Measurements from ENCODE around the gene SHH.

SHH gene

DNA sequence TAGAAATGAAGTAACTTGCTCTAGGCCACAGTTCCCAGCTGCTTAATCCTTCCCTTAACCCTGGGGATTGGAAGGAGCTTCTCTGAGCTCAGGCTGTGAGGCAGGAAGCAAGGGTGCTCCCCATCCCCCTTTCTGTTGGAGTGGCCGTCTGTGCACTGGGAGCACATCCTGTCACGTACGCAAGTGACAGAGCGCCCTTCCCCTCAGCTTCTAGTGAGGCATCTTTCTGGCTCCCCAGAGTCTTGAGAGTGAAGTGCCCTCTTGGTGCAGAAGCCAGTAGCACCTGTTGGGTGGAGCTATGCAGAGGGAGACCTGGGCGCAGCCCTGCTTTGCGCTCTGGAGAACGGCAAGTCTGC is 47.8 kb downstream of the SHH start:
- DNase-seq (ENCODE audit: low read depth in 2 of 2) = peak; percentile 38 to 48

DNA sequence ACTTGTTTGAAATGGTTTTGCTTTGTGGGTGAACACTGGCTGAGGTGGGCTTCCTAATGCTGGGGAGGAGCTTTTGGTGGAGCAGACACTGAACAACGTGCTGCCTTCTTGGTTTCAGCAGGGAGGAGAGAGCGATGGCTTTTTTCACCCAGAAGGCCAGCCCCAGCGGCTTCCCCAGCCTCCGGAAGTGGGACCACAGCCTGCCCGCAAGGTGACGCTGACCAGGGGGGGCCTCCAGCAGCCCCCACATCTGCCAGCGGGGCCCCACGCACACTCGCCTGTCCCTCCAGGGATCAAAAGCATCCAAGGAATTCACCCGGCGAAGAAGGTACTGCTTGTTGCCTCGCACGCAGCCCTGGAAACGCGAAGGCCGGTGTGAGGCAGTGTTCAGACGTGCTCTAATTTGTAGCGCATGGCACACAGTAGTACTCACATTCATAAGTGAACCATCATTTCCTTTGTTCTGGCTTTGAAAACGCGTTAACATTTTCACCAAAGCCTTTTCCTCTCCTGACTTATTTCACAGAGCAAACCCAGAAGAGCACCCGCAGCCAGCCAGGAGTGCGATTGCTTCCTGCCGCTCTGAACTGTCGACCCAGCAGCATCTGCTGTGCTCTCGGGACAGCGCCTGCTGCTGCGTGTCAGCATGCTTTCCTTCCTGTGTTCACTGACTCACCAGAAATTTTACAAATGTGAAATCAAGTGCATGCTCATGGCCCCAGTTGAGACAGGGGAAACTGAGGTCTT is 48.4 kb downstream of the SHH start:
- DNase-seq (ENCODE audit: low read depth in 2 of 2) = peak; percentile 29 to 56

DNA sequence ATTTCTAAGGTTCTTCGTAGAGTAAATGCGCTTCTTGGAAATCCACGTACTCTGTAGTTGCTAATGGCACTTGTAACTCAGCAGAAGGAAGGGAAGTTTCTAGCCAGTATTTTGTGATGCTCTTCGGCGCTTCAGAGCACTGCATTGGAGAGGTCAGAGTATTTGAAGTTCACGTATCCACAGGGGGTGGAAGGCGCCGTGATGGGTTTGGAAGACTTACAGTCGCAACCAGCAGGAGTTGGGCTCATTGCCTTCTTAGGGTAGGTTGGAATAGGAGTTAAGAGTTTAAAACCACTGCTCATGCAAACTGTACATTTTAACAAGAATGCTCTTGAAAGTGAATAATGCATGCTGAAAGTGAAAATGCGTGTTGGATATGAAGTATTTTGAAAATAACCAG is 49.1 kb downstream of the SHH start:
- DNase-seq (ENCODE audit: low read depth in 2 of 2) = no peak

DNA sequence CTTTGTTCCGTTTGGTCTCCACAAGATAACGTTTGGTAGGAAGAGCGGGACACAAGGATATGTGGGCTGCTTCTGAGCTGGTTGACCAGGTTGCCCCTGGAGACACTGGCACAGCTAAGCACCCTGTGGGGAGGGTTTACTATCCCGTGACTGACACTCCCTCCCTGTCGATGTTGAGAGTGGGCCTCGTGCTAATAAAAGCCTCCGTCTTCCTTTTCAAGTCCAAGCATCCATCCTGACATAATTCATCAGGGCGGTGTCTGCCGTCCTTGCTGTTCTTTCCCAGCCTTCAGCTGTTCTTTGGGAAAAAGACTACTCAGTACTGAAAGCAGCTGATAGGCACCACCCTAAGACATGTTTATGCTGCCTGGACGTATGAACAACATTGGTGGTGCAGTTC is 49.6 kb downstream of the SHH start:
- DNase-seq (ENCODE audit: low read depth in 2 of 2) = no peak

DNA sequence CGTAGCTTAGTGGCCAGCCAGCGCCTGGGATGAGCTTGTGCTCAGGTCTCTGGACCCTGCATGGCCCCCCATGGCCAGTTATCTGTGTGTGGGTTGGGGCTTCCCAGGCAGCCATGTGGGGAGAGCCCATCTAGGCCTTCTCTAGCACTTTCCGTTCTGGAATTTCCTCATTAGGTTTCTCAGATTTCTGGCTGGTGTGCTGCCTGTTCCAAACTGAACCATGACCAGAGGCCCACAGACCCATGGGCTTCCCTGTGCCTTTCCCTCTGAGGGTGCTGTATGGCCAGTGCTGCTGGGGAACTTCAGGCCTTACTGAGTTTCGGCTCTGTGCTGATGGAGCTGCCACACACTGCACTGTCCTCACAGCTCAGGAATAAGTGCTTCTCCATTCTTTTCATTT is 50.2 kb downstream of the SHH start:
- DNase-seq (ENCODE audit: low read depth in 2 of 2) = no peak

DNA sequence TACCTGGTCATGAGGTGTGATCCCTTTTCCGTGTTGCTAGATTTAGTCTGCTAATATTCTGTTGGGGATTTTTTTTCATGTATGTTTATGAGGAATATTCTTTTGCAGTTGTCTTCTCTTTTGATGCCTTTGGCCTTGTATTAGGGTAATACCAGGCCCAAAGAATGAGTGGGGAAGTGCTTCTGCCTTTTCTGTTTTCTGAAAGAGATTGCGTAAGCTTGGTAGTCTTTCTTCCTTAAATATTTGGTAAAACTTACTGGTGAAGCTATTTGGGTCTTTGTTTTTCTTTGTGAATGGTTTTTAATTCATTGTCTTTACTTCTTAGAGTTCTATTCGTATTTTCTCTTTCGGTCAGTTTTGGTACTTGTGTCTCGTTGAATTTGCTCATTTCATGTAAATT is 51.1 kb downstream of the SHH start:
- DNase-seq (ENCODE audit: low read depth in 2 of 2) = no peak

DNA sequence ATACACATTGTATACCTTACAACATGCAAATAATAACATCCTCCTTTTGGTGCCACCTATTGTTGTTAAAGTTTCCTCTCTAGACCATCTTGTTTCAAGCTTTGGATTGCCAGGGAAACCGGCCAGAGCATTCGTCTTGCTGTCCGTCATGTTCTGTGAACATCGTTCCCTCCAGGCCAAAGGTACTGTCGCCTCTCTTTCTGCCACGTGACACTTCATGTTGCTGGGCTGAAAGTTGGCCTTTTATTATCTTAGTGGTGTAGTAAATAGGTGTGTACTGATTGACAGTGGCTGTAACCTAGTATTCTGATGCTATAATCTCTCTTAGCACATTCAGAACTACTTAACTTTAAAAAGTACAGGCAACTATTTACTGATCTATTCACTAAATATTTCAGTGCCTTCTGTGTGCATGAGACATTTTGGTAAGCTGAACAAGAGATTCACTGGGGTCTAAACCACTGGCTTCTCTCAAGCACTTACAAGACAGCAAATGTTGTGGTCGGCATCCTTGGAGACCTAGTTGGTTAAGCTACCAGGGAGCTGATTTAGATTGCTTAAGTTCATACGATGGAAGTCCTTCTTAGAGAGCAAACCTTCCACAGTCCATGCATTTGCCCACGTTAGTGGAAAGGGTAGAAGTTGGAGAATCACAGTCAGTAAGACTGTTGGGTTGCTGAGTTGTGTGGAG is 52.4 kb downstream of the SHH start:
- no peak for DNase-seq (ENCODE audit: low read depth in 2 of 2)

DNA sequence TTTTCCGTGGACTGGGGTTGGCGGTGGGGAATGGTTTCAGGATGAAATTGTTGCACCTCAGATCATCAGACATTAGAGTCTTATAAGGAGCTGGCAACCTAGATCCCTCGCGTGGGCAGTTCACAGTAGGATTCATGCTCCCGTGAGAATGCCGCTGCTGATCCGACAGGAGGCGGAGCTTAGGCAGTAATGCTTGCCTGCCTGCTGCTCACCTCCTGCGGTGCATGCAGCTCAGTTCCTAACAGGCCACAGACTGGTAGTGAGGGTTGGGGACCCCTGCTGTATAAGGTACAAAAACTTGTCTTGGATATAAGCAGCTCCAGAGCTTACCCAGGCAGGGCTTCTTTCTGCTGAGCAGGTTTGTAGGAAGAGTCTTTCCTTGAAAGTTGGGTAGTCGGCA is 53.9 kb downstream of the SHH start:
- no peak for DNase-seq (ENCODE audit: low read depth in 2 of 2)

DNA sequence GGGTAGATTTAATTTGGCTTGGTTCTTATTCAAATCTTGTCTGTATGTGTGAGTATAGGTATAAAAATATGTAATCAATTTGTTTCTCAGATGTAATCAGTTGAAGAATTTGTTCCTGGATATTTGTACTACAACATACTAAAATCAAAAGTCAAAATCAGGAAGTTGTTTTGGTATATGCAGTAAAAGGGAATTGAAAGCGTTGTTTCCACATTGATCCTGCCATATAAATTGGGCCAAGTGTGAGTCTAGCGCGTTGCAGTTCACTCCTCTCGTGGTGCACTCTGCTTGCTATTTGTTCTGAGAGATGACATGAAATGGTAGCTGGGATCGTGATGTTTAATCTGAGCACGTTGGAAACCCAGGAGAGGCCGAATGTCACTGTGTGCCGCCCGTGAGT is 55.9 kb downstream of the SHH start:
- no peak for DNase-seq (ENCODE audit: low read depth in 2 of 2)

DNA sequence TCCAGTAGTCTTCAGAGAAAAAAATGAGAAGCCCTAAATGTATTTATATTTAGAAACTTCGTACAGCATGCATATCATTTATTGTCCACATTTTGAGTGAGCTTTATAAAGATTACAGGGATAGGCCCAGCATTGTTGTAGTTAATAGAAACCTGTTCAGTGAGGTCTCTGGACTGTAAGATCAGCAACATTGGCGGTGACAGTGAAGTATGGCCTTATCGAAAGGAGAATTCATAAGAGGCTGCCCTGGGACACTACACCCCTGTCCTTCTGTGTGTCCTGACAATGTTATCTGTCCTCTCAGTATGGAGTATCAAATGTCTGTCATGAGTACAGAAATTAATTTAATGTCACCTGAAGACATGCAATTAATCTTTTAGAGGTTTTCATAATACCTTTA is 57.2 kb downstream of the SHH start:
- no peak for DNase-seq (ENCODE audit: low read depth in 2 of 2)

DNA sequence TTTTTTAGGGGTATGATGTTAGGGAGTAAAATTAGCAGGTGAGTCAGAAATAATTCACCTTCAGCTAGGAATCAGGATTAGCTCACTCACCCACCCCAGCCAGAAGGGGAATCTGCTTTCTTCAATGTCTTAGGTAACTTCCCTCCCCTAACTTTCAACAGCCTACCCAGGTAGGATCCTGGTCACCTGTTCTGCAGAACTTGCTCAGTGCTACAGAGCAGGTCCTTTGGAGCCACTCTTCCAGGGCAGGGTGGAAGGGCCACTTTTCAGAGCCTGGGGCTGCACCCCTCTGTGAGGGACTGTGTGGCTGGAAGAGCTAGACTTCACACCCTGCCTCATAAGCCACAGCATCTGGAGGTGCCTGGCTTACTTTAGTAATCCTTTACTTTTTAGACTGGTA is 58.1 kb downstream of the SHH start:
- no peak for DNase-seq (ENCODE audit: low read depth in 2 of 2)

DNA sequence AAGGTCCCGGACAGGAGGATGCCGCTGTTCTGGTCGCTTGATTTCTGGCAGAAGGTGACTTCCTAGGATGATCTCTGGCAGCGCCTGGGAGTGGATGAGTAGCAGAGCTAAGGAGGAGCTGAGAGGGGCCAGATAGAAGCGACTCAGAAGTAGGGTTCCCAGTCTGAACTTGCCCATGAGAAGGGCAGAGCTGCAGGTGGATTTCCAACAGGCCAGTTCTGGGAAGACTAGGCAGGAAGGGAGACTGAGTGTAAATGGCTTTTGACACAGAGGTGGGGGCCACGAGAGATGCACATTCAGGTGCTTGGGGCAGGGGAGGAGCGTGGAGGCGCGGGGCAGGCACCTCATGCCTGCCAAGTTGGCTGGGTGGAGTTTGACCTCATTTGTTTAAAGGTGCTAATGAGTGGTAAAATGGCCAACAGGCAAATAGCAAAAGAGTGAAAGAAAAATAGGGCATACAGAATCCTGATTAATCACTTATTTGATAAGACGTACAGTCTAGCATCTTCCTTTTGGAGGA is 58.8 kb downstream of the SHH start:
- no peak for DNase-seq (ENCODE audit: low read depth in 2 of 2)

DNA sequence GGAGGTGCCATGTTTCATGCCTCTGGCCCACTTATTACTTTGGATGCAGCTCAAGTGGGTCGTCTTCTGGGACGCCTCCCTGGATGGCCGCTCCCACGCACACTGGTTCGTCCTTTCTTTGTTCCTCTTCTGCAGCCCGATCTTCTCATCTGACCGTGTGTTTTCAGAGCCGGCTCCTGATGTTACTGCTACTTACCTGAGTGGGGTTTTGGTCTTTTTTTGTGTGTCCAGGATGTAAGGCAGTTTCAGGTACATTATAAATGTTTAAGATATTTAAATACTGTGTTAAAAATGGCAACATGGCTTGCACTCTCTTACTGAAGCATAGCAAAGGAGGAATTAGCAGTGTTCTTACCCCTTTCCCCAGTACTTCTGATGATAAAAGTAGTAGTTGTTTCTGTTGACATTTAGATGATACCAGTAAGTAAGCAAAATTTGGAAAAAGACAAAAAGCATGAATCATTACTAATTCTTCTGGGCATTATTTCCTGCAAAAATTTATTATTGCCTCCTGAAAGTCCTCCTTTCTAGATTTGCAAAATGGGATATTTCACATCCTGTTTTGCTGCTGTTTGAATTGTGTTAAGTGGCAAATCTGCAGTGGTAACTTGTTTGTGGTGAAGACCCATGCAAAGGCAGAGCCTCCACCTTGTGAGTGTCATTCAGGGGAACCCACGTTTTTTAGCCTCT is 59.4 kb downstream of the SHH start:
- no peak for DNase-seq (ENCODE audit: low read depth in 2 of 2)

DNA sequence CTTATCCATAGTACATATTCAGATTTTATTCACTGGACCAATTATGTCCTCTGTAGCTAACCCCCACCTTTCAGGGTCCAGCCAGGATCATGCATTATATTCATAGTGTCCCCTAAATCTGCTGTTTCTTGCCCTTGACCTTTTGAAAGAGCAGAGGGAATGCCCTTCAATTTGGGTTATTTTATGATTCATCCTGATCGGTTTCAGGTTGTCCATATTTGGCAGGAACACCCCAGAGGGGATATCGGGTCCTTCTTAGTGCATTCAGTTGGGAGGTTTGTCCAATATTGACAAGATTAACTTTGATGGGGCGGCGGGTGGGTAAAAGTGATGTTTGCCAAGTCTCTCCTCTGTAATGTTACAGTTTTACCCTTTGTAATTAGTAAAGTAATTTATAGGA is 60.9 kb downstream of the SHH start:
- DNase-seq (ENCODE audit: low read depth in 2 of 2) = no peak

DNA sequence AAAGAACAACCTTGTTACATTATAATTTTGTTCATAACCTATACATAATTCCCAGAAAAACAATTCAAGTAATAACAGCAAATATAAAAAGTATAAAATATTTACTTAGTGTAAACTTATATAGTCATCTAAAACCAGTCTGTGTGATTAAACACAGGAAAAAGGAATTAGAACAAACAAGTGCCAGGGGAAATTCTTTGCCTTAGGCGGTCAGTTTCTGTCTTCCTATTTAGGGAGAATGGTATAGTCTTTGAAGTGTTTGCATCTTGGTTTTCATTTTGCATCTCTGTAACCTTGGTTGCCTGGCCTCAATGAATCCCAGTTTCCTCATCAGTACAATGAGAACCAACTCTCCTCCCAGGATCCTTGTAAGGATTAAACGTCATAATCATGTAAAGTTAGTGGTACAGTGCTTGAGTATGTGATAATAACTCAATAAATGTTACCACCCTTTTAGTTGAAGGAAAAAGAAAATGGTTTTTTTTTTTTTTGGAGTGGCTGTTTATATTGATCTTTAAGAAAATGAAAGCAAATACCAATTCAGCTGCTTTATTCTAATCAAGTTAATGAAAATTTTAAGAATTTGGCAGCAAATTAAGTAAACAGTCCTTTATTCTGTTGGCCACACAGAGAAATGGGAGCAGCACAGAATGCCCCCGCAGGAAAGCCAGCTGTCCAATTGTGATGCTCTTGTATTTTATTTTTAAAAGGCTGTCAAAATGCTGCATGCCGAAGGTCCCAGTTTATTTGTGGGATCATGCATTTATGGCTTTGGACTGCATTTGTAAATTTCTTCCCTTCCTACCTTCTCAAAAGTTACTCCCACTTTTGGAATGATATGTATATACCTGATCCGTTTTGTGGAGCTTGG is 61.8 kb downstream of the SHH start:
- no peak for DNase-seq (ENCODE audit: low read depth in 2 of 2)

All from stimulated activated CD4-positive, alpha-beta T cell treated with anti-CD3 and anti-CD28 coated beads, Interleukin-4, amount 100 ng/mL, for 48 hours (primary cell).